Stimulated activated CD4-positive, alpha-beta T cell treated with anti-CD3 and anti-CD28 coated beads, Interleukin-1b, Interleukin-23, amount 100 ng/mL, for 4 hours (primary cell): ENCODE measurements around the gene KLHL29.

Experiments used
- DNase-seq, 2 donors: peaks; one replicate each; pipeline ENCODE4 v3.0.0-alpha.2; 2020; ENCODE audit warnings: low read depth in 2 of 2

Gene KLHL29

DNA sequence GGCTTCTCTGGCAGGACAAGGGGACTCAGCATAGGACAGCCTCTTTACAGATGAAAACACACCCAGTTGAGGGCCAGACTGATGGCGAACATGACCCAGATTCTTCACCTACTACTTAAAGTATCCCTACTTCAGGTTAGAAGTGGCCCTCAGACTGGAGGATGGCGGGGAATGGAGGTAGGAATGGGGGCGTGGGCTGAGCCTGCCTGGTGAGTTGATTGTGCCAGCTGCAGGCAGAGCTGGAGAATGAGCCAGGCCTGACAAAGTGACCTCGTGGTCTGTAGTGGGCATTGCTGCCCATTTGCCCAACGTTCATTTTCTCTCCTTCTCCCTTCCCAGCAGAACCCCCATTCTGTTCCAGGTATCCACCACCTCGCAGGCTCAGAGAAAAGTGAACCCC, 186.1 kb downstream of the KLHL29 start:
- DNase-seq, result no peak

- no peak for DNase-seq
Observed at GRCh38 chr2:23571527-23572282, 186.7 kb downstream of the KLHL29 start.

GRCh38 chr2:23574919-23575654, 190.1 kb downstream of the KLHL29 start:
- DNase-seq, result no peak

GRCh38 chr2:23578964-23579671, 194.1 kb downstream of the KLHL29 start:
- no peak for DNase-seq

- no peak for DNase-seq
Observed at GRCh38 chr2:23579674-23580073, 194.7 kb downstream of the KLHL29 start.

DNA sequence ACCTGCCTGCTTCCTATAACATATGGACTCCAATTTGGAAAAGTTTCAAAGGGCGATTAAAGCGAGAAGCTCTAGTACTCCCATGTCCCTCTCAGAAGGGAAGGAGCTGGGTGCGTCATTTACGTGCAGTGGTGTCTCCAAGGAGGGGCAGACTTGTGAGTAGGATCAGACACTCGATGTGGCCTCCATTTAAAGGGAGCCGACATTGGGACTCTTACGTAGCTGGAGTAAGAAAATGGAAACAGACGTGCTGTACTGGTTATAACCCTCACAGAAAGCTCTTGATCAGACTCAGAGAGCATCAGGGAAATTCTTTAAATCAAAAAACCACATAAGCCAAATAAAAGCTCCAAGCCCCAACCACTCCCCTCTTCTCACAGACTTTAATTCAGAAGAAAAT, 198.5 kb downstream of the KLHL29 start:
- no peak for DNase-seq

DNA sequence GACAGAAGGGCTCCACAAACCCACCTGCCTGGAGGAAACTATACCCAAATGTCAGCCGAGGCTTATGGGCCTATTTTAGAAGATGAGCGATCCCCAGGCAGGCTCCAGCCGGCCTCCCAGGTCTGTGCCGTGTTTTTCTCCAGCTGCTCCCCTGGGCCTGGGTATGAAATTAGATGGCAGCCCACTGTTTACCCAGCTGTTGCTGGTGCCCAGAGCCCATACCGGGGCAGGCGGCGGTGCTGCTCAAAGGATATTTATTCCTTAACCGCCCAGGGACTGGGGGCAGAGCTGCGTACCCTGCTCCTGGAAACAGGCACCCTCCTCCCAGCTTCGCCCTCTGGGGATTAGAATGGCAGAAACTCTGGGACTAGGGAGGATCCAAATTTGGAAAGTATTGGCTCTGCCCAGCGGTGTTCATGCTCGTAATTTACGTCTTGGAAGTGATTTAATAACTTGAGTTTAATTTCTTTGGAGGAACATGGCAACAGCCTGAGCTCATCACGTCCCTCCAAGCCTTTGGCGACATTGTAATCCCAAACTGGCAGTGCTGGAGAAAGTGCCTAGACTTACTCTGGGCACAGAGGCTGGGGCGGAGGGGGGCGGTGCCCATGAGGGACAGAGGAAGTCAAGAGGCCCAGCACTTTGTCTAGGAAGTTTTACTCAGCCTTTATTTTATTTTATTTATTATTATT, 199.2 kb downstream of the KLHL29 start:
- DNase-seq, result no peak

GRCh38 chr2:23585273-23586170, 200.5 kb downstream of the KLHL29 start:
- DNase-seq, result no peak

- no peak for DNase-seq
Observed at GRCh38 chr2:23586741-23587306, 201.8 kb downstream of the KLHL29 start.

DNA sequence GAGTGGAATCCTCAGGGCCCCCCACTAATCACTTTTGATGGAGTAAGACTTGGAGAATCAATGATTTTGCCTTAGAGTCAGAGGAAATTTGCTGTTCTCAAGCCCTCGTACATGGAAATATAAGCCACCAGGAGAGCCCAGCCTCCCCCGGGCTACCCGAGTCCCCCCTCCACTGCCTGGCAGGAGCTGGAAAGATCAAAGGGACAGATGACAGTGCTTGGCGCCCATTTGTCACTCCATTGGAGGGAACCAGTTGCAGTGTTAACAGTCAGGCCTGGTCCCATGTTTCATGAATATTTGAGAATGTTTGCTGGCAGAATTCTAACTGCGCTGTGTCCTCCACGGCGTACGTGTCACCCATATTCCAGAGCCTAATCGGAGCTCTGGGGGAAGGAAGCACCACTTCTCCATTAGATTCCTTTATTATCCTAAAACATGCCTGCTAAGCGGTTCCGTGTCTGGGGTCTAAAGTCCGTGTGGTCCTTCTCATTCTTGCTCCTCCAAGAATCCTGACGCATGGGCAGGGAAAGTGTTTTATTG, 202.4 kb downstream of the KLHL29 start:
- DNase-seq, result no peak

GRCh38 chr2:23588106-23588505, 203.1 kb downstream of the KLHL29 start:
- DNase-seq, result no peak

- no peak for DNase-seq
Observed at GRCh38 chr2:23588508-23589201, 203.7 kb downstream of the KLHL29 start.

GRCh38 chr2:23589220-23589647, 204.3 kb downstream of the KLHL29 start:
- no peak for DNase-seq

DNA sequence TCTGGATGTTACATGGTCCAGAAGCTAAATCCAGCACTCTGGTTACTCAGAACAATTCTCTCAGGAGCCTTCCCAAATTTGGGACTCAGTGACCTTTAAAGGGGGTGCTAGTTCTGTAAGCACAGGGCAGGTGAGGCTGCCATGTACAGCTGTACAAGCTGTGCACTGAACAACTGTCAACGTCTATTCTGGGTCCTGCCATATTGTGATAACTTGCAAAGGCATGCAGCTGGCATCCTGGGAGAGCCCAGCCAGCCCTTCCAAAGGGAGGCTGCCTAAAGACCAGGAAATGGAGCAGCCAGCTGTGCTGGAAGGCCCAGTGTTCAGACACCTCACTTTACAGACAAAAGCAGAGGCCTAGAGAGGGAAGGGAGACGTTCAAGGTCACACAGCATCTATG, 204.8 kb downstream of the KLHL29 start:
- DNase-seq, result no peak

DNA sequence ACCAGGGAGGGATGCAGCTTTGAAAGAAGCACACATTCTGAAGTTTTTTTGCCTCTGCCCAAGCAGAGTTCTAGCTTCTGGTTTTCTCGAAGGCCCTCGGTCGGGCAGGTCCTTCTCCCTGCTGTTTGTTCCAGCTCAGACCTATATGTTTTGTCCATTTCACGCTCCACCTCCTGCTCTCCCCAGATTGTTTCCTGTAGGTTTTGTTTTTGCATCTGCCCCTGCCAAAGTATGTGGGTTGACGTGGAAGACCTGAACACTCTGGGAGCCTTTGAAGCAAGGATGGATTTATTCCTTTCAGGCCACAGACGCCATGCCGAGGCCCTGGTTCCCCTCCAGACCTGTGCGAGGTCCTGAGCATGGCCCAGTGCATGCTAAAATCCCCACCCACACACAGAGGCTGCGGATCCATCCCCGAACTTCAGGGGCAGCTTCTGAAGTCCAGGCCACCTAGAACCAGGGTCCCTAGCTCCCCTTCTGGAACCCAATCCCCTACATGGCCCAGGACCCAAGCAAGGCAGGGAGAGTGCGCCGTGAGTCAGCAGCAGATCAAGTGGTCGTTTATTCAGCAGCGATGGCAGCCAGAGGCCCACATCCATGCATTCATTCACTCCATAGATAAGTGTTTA, 205.4 kb downstream of the KLHL29 start:
- DNase-seq, result no peak

DNA sequence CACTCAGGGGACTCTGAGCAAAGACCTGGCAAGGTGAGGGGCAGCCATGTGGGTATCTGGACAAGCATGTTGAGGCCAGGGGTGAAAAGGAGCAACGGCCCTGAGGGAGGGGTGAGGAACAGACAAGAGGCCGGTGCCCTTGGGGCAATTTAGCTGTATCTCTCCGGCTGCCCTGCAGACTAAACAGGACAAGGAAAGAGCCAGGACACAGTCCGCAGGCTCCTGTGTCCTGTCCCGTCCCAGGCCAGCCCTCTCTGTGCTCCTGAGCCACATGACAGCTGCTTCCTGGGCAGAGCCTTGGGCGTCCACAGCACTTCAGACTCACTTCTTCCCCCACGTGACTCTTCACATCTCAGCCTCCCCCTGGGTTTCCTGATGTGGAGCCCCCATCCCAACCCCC, 206.1 kb downstream of the KLHL29 start:
- DNase-seq, result no peak

GRCh38 chr2:23592061-23592685, 207.2 kb downstream of the KLHL29 start:
- no peak for DNase-seq

GRCh38 chr2:23592898-23593751, 208.1 kb downstream of the KLHL29 start:
- DNase-seq, result no peak
